Tibial artery (tissue), 4 donors: ENCODE results near the gene RAB11FIP3.

Experiments
- DNase-seq, 2 donors: peaks; one replicate each; pipeline ENCODE4 v3.0.0-alpha.2; 2019
- H3K27ac ChIP-seq, 2 donors: fragments of 200-600 bp; sonication (generic) in 1 of 2; 1 replicate in 1 of 2; 2 replicates in 1 of 2; pipeline ENCODE4 v1.5.1; 2018 to 2019; ENCODE audit warnings: mild to moderate bottlenecking in 1 of 2
- H3K27me3 ChIP-seq, 2 donors: fragments of 200-600 bp; sonication (generic) in 1 of 2; one replicate each; pipeline versions ENCODE4 v1.5.1 to v1.6.0; 2016 to 2019
- H3K36me3 ChIP-seq, 3 donors: fragments of 200-600 bp; sonication (generic) in 2 of 3; one replicate each; pipeline ENCODE4 v1.5.1; 2016 to 2019; ENCODE audit warnings: mild to moderate bottlenecking in 2 of 3
- H3K4me1 ChIP-seq, 4 donors: fragments of 200-600 bp; sonication (generic) in 2 of 4; 1 replicate in 3 of 4; 2 replicates in 1 of 4; pipeline ENCODE4 v1.5.1; 2016 to 2019
- H3K4me3 ChIP-seq, 2 donors: fragments of 200-600 bp; sonication (generic) in 1 of 2; 1 replicate in 1 of 2; 2 replicates in 1 of 2; pipeline ENCODE4 v1.5.1; 2018 to 2019; ENCODE audit warnings: mild to moderate bottlenecking in 2 of 2
- H3K9me3 ChIP-seq, 3 donors: fragments of 200-600 bp; sonication (generic) in 1 of 3; one replicate each; pipeline ENCODE4 v1.5.1; 2016 to 2019
- CTCF ChIP-seq, 2 experiments: fragments of 200-600 bp in 1 of 2; fragments of 450-650 bp in 1 of 2; IDR thresholded peaks; one replicate each; pipeline ENCODE4 v1.5.1; 2017 to 2019; ENCODE audit warnings: antibody characterized with exemption in 2 of 2, mild to moderate bottlenecking in 1 of 2, moderate library complexity in 1 of 2
- intact Hi-C: fragments of 100-400 bp; cut with DNase I; formaldehyde crosslinking; loops from one replicate; pipeline ENCODE4 v1.15.0; 2023; ENCODE audit warnings: low total_unique reads

RAB11FIP3 gene

GRCh38 chr16:450385-450784 is 24.9 kb downstream of the RAB11FIP3 start:
- peaks cover 0 to 7% (median 3%) of the 10 kb centered on the region in 4 donors for H3K4me1 ChIP-seq
- H3K36me3 ChIP-seq, result no peaks in the 10 kb centered on the region
- no peak overlapping the region for H3K4me3 ChIP-seq
- DNase-seq, result no peak
- no peak for TF ChIP-seq CTCF (IDR thresholded peaks at IDR 0.05)
- H3K27me3 ChIP-seq, result no peaks in the 10 kb centered on the region
- intact Hi-C loops, result no loop called here
- no peak overlapping the region for H3K27ac ChIP-seq
- no peaks in the 10 kb centered on the region for H3K9me3 ChIP-seq

GRCh38 chr16:450785-451512 is 25.5 kb downstream of the RAB11FIP3 start:
- Histone ChIP-seq H3K36me3 (no peaks in the 10 kb centered on the region), H3K27ac (no peak overlapping the region), H3K27me3 (no peaks in the 10 kb centered on the region), H3K4me1 (peaks cover 0 to 7% (median 3%) of the 10 kb centered on the region in 4 donors), H3K9me3 (no peaks in the 10 kb centered on the region), H3K4me3 (no peak overlapping the region)
- no peak for TF ChIP-seq CTCF (IDR thresholded peaks at IDR 0.05)
- no peak for DNase-seq
- intact Hi-C loops, result no loop called here

- H3K27ac ChIP-seq, result no peak overlapping the region
- peaks cover 0 to 20% (median 14%) of the 10 kb centered on the region in 4 donors for H3K4me1 ChIP-seq
- no peaks in the 10 kb centered on the region for H3K36me3 ChIP-seq
- intact Hi-C loops, result no loop called here
- H3K4me3 ChIP-seq, result no peak overlapping the region
- no peak for DNase-seq
- H3K9me3 ChIP-seq, result no peaks in the 10 kb centered on the region
- no peaks in the 10 kb centered on the region for H3K27me3 ChIP-seq
- no peak for TF ChIP-seq CTCF (IDR thresholded peaks at IDR 0.05)
Observed at GRCh38 chr16:454397-454940, 29.0 kb downstream of the RAB11FIP3 start.

- Histone ChIP-seq H3K4me3 (no peak overlapping the region), H3K27me3 (no peaks in the 10 kb centered on the region), H3K4me1 (peaks cover 0 to 19% (median 12%) of the 10 kb centered on the region in 4 donors), H3K36me3 (no peaks in the 10 kb centered on the region), H3K9me3 (no peaks in the 10 kb centered on the region), H3K27ac (no peak overlapping the region)
- DNase-seq, result no peak
- TF ChIP-seq CTCF (IDR thresholded peaks at IDR 0.05), result no peak
- intact Hi-C loops, result no loop called here
Observed at GRCh38 chr16:455453-455852, 30.0 kb downstream of the RAB11FIP3 start.

GRCh38 chr16:456891-457483 is 31.5 kb downstream of the RAB11FIP3 start:
- no peaks in the 10 kb centered on the region for H3K27me3 ChIP-seq
- no peak overlapping the region for H3K4me3 ChIP-seq
- no peaks in the 10 kb centered on the region for H3K9me3 ChIP-seq
- intact Hi-C loops, result no loop called here
- H3K27ac ChIP-seq, result peak overlapping the region; percentile 34 to 60
- DNase-seq, result peak in 1 of 2 donors; percentile 48
- H3K4me1 ChIP-seq, result peaks cover 0 to 18% (median 10%) of the 10 kb centered on the region in 4 donors
- peaks cover 0 to 13% (median 5%) of the 10 kb centered on the region in 3 donors for H3K36me3 ChIP-seq
- TF ChIP-seq CTCF (IDR thresholded peaks at IDR 0.05), result no peak
